ENCODE data around the gene OVAAL. TPM values are rescaled to one million over a fixed set of nuclear protein-coding genes. Genes with fewer than 3 reads are reported as not detected.

Gene OVAAL
- total and polyA plus RNA-seq, 2 of the 8 experiments (the other 6 are each of a cell fraction or from before 2014, with no cell fraction given): not detected

DNA sequence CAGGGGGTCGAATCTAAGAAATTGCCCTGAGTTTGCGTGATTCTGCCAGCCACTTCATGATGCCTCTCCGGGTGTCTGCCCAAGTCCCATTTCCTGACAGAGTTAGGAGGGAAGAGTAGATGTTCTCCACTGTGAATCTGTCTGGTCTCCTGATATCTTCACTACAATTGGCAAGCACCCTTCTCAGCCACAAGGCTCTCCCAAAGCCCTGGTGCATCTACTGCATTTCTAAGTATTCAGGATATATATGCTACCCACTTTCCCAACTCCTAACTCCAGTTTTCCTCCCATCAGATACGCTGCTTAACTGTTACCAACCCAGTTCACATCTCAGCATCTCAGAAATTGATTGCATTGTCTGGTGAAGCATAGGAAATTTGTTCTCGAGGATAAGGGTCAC lies 25.9 kb upstream of the OVAAL start (continued):
- TF ChIP-seq, protein P1, sequence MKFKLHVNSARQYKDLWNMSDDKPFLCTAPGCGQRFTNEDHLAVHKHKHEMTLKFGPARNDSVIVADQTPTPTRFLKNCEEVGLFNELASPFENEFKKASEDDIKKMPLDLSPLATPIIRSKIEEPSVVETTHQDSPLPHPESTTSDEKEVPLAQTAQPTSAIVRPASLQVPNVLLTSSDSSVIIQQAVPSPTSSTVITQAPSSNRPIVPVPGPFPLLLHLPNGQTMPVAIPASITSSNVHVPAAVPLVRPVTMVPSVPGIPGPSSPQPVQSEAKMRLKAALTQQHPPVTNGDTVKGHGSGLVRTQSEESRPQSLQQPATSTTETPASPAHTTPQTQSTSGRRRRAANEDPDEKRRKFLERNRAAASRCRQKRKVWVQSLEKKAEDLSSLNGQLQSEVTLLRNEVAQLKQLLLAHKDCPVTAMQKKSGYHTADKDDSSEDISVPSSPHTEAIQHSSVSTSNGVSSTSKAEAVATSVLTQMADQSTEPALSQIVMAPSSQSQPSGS (IDR thresholded peaks at IDR 0.05; ENCODE audit: low read length): no peak
- TF ChIP-seq TAF7 (optimal IDR thresholded peaks at IDR 0.05; ENCODE audit: borderline replicate concordance, low read depth, low read length): no peak
- TF ChIP-seq, protein P2, sequence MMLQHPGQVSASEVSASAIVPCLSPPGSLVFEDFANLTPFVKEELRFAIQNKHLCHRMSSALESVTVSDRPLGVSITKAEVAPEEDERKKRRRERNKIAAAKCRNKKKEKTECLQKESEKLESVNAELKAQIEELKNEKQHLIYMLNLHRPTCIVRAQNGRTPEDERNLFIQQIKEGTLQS (IDR thresholded peaks at IDR 0.05; ENCODE audit: insufficient read depth, low read depth, low read length): no peak
